ENCODE data around the gene PRPF8. TPM values are rescaled to one million over a fixed set of nuclear protein-coding genes. Genes with fewer than 3 reads are reported as not detected.

PRPF8 gene
- polyA plus RNA-seq, 1 donor from 2014 or later, result 56.9 TPM

DNA sequence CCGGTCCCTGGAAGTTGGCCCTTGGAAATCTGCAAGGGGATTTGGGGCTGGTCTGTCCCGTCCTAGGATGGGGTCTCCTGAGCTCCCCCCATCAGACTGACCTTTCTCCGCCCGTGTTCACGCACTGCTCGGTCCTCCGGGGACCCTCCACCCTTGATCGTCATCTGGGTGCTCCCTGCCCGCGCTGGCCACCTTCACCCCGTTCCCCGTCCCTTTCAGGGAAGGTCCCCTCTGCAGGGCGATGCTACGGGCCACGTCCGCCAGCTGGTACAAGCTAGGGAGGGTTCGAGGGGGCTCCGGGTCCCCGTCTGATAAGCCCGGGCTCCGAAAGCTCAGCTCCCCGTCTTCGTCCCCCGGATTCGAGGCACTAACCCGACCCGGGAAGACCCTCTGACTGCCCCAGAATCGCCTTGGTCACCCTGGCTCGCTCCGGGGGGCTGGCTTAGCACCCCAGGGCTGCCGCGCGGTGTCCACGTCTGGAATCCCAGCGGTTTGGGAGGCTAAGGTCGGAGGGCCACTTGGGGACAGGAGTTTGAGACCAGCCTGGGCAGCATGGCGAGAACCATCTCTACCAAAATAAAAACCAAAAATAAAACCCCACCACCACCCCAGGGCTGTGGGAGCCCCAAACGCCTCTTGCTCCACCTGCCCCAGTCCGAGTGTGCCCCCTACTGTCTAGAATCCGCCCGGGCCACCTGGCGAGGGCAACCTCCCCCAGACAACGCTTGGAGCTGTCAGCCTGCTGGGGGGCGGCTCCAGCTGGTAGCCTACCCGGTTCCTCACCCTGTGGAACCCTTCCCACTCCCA is 55.0 kb downstream of the PRPF8 start:
- no peaks in the 10 kb centered on the region for H3K27me3 ChIP-seq (ENCODE audit: insufficient read depth, low read depth, low read length)
- H3K79me2 ChIP-seq (replicated peaks; ENCODE audit: insufficient read depth, low read length), result peaks cover 34% of the 10 kb centered on the region
- H3K36me3 ChIP-seq (ENCODE audit: insufficient read depth, low read length), result peaks cover 6% of the 10 kb centered on the region
- H4K20me1 ChIP-seq (ENCODE audit: insufficient read depth), result no peaks in the 10 kb centered on the region
- peak overlapping the region; percentile 62 for H3K4me2 ChIP-seq (ENCODE audit: low read length)
- H3K27ac ChIP-seq (ENCODE audit: low read length), result peak overlapping the region; percentile 99
- H2AFZ ChIP-seq (ENCODE audit: low read depth, low read length), result peak overlapping the region; percentile 69
- H3F3A ChIP-seq (ENCODE audit: insufficient read depth, low read length, poor library complexity, severe bottlenecking), result no peaks in the 10 kb centered on the region
- H3K9me3 ChIP-seq (ENCODE audit: low read length), result no peaks in the 10 kb centered on the region
- no peaks in the 10 kb centered on the region for H3K9me2 ChIP-seq (ENCODE audit: insufficient read depth, low read length)
- peak overlapping the region; percentile 96 for H3K4me3 ChIP-seq (ENCODE audit: low read length)
- TF ChIP-seq, protein P1, sequence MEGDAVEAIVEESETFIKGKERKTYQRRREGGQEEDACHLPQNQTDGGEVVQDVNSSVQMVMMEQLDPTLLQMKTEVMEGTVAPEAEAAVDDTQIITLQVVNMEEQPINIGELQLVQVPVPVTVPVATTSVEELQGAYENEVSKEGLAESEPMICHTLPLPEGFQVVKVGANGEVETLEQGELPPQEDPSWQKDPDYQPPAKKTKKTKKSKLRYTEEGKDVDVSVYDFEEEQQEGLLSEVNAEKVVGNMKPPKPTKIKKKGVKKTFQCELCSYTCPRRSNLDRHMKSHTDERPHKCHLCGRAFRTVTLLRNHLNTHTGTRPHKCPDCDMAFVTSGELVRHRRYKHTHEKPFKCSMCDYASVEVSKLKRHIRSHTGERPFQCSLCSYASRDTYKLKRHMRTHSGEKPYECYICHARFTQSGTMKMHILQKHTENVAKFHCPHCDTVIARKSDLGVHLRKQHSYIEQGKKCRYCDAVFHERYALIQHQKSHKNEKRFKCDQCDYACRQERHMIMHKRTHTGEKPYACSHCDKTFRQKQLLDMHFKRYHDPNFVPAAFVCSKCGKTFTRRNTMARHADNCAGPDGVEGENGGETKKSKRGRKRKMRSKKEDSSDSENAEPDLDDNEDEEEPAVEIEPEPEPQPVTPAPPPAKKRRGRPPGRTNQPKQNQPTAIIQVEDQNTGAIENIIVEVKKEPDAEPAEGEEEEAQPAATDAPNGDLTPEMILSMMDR (IDR thresholded peaks at IDR 0.05; ENCODE audit: poor library complexity, severe bottlenecking), result peak; percentile 31
- TF ChIP-seq, protein P2, sequence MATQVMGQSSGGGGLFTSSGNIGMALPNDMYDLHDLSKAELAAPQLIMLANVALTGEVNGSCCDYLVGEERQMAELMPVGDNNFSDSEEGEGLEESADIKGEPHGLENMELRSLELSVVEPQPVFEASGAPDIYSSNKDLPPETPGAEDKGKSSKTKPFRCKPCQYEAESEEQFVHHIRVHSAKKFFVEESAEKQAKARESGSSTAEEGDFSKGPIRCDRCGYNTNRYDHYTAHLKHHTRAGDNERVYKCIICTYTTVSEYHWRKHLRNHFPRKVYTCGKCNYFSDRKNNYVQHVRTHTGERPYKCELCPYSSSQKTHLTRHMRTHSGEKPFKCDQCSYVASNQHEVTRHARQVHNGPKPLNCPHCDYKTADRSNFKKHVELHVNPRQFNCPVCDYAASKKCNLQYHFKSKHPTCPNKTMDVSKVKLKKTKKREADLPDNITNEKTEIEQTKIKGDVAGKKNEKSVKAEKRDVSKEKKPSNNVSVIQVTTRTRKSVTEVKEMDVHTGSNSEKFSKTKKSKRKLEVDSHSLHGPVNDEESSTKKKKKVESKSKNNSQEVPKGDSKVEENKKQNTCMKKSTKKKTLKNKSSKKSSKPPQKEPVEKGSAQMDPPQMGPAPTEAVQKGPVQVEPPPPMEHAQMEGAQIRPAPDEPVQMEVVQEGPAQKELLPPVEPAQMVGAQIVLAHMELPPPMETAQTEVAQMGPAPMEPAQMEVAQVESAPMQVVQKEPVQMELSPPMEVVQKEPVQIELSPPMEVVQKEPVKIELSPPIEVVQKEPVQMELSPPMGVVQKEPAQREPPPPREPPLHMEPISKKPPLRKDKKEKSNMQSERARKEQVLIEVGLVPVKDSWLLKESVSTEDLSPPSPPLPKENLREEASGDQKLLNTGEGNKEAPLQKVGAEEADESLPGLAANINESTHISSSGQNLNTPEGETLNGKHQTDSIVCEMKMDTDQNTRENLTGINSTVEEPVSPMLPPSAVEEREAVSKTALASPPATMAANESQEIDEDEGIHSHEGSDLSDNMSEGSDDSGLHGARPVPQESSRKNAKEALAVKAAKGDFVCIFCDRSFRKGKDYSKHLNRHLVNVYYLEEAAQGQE (IDR thresholded peaks at IDR 0.05; ENCODE audit: borderline replicate concordance), result no peak
- peak overlapping the region; percentile 99 for H3K9ac ChIP-seq (ENCODE audit: low read length)

DNA sequence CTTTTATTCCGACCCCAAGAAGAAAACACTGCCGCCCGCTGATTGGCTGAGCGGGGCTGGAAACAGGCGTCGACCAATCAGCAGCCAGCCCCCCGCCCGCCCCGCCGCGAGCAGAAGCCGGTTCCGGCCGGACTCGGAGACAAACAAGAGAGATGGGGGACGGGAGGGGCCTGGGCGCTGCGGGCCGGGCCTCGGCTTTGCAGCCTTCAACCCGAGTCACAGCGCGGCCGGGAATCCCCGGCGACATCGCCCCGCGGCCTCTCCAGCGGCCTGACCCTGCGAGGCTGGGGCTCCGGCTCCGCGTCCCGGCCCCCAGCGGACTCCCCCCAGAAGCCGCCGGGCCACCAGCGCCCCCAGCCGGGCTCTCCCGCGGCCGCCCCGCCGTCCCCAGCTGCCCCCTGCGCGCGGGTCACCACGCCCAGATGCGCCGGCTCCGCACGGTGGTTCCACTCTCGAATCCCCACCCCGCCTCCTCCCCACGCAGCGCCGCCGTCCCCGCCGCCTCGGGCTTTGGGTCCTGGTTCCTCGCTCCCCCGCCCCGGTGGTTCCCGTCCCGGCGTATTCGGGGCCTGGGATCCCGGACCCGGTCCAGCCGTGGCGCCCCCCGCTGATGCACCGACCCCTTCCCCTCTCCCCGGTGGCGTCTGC is 55.7 kb downstream of the PRPF8 start:
- H3F3A ChIP-seq (ENCODE audit: insufficient read depth, low read length, poor library complexity, severe bottlenecking), result no peaks in the 10 kb centered on the region
- no peaks in the 10 kb centered on the region for H4K20me1 ChIP-seq (ENCODE audit: insufficient read depth)
- H2AFZ ChIP-seq (ENCODE audit: low read depth, low read length), result peak overlapping the region; percentile 69
- peak overlapping the region; percentile 99 for H3K27ac ChIP-seq (ENCODE audit: low read length)
- peaks cover 40% of the 10 kb centered on the region for H3K79me2 ChIP-seq (replicated peaks; ENCODE audit: insufficient read depth, low read length)
- H3K9me3 ChIP-seq (ENCODE audit: low read length), result no peaks in the 10 kb centered on the region
- TF ChIP-seq, protein P1 (IDR thresholded peaks at IDR 0.05; ENCODE audit: poor library complexity, severe bottlenecking), result peak; percentile 58
- no peak for TF ChIP-seq MXI1 (conservative IDR thresholded peaks at IDR 0.05; ENCODE audit: poor library complexity, severe bottlenecking)
- TF ChIP-seq, protein P2 (IDR thresholded peaks at IDR 0.05; ENCODE audit: borderline replicate concordance), result peak; percentile 66
- TF ChIP-seq EP300 (conservative IDR thresholded peaks at IDR 0.05; ENCODE audit: poor library complexity, severe bottlenecking), result peak; percentile 73
- peak; percentile 38 for TF ChIP-seq RAD21 (conservative IDR thresholded peaks at IDR 0.05)
- peak; percentile 90 for TF ChIP-seq POLR2AphosphoS5 (IDR thresholded peaks at IDR 0.05)
- no peak for TF ChIP-seq SMC3 (conservative IDR thresholded peaks at IDR 0.05; ENCODE audit: poor library complexity)
- peak; percentile 76 for TF ChIP-seq TAF1 (IDR thresholded peaks at IDR 0.05; ENCODE audit: low read depth)
- no peak for TF ChIP-seq EZH2 (IDR thresholded peaks at IDR 0.05; ENCODE audit: borderline replicate concordance, insufficient read depth, low read length, poor library complexity, severe bottlenecking)
- H3K4me2 ChIP-seq (ENCODE audit: low read length), result peak overlapping the region; percentile 62
- H3K36me3 ChIP-seq (ENCODE audit: insufficient read depth, low read length), result peaks cover 11% of the 10 kb centered on the region
- peak overlapping the region; percentile 99 for H3K9ac ChIP-seq (ENCODE audit: low read length)
- H3K9me2 ChIP-seq (ENCODE audit: insufficient read depth, low read length), result no peaks in the 10 kb centered on the region
- H3K4me3 ChIP-seq (ENCODE audit: low read length), result peak overlapping the region; percentile 96
- H3K27me3 ChIP-seq (ENCODE audit: insufficient read depth, low read depth, low read length), result no peaks in the 10 kb centered on the region

Data from neural cell (in vitro differentiated cells).